Measurements from ENCODE around the gene TRPC3. TPM values are rescaled to one million over a fixed set of nuclear protein-coding genes. Genes with fewer than 3 reads are reported as not detected.

Gene TRPC3
- total and polyA plus RNA-seq, 2 of the 8 experiments (the other 6 are each of a cell fraction or from before 2014, with no cell fraction given): 0.37 to 0.41 TPM

DNA sequence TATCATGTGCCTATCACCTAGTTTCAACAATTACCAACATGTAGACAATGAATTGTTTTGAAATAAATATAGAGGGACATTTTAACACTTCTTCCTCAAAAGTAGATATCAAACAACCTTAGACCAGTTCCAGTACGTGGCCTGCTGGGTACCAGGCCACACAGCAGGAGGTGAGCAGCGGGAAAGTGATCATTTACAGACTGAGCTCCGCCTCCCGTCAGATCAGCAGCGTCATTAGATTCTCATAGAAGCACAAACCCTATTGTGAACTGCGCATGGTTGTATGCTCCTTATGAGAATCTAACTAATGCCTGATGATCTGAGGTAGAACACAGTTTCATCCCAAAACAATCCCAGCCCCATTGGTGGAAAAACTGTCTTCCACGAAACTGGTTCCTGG, 88.1 kb downstream of the TRPC3 start:
- Histone ChIP-seq H3K4me3 (ENCODE audit: extremely low read depth in 1 of 4, insufficient read depth in 2 of 4, low read depth in 3 of 4, low read length in 4 of 4) (no peak overlapping the region), H3K23ac (ENCODE audit: insufficient read length) (no peak overlapping the region), H3K9me3 (ENCODE audit: insufficient read depth in 2 of 2, low read depth in 1 of 2, low read length in 1 of 2) (no peaks in the 10 kb centered on the region), H2BK5ac (ENCODE audit: low read depth, low read length) (no peak overlapping the region), H2AFZ (ENCODE audit: low read length) (no peak overlapping the region), H3K18ac (ENCODE audit: extremely low read depth, low read length) (no peak overlapping the region), H2BK15ac (ENCODE audit: low read length) (no peak overlapping the region), H4K20me1 (replicated peaks in 1 of 2; ENCODE audit: control insufficient read depth in 1 of 2, insufficient read depth in 2 of 2, low read length in 2 of 2) (no peaks in the 10 kb centered on the region), H2BK120ac (replicated peaks; ENCODE audit: low read depth, low read length) (no peak overlapping the region), H4K5ac (ENCODE audit: insufficient read length, low read depth, low read length) (no peak overlapping the region), H3K56ac (replicated peaks; ENCODE audit: insufficient read length, low read depth, low read length) (no peak overlapping the region), H4K91ac (replicated peaks; ENCODE audit: insufficient read length, low read length) (no peak overlapping the region), H3K14ac (ENCODE audit: insufficient read length) (no peak overlapping the region), H4K8ac (ENCODE audit: extremely low read depth, insufficient read depth, low read length) (no peak overlapping the region), H3K27me3 (replicated peaks in 1 of 4; ENCODE audit: control insufficient read depth in 3 of 4, extremely low read depth in 1 of 4, insufficient read depth in 3 of 4, low read length in 3 of 4) (no peaks in the 10 kb centered on the region), H3K9ac (replicated peaks in 1 of 4; ENCODE audit: extremely low read depth in 1 of 4, low read depth in 3 of 4, low read length in 3 of 4) (no peak overlapping the region), H3K4me1 (replicated peaks in 1 of 4; ENCODE audit: control insufficient read depth in 3 of 4, insufficient read depth in 4 of 4, low read length in 3 of 4) (no peaks in the 10 kb centered on the region), H3K4ac (replicated peaks; ENCODE audit: insufficient read length, low read depth, low read length) (no peak overlapping the region), H3K27ac (ENCODE audit: low read depth, low read length) (no peak overlapping the region), H3K36me3 (ENCODE audit: control insufficient read depth in 2 of 4, insufficient read depth in 4 of 4, low read length in 3 of 4) (peaks cover 0 to 24% (median 2%) of the 10 kb centered on the region in 4 experiments; a peak in 2 of 8 replicates), H3K79me1 (ENCODE audit: low read depth, low read length) (no peaks in the 10 kb centered on the region), H2AK5ac (ENCODE audit: low read depth, low read length) (no peak overlapping the region), H3K4me2 (ENCODE audit: insufficient read depth in 1 of 2, low read depth in 2 of 2, low read length in 2 of 2) (no peak overlapping the region), H3K79me2 (ENCODE audit: control insufficient read depth in 1 of 2, insufficient read depth in 2 of 2, low read length in 2 of 2) (no peaks in the 10 kb centered on the region), H2BK20ac (ENCODE audit: low read length) (no peak overlapping the region), H3K23me2 (ENCODE audit: low read depth, low read length) (no peaks in the 10 kb centered on the region), H2BK12ac (ENCODE audit: low read depth, low read length) (no peak overlapping the region)
- DNase-seq (ENCODE audit: low read depth in 1 of 2, low spot score in 2 of 2): no peak
- ChIA-PET CTCF (ENCODE audit: partially characterized antibody) (interaction anchor here (0.7 kb wide), 1 partner anchor 37 kb away, joined by 3 read pairs; no protein-coding TSS in a partner anchor), POLR2A (ENCODE audit: partially characterized antibody) (no interaction called here)
- FAIRE-seq: no peak
- WGBS, 2 experiments (ENCODE audit: extremely low coverage in 1 of 2, insufficient coverage in 1 of 2, insufficient read length in 1 of 2, insufficient replicate concordance in 2 of 2, low coverage in 1 of 2, low lambda C conversion rate in 2 of 2, missing lambda C conversion rate in 1 of 2): 77% methylated on average over 7 of the region's 7 CpGs; no CpG with 5 or more reads in 1 of the 2 experiments
- no peak for TF ChIP-seq POLR2A (IDR thresholded peaks at IDR 0.05; ENCODE audit: control extremely low read depth in 1 of 2, low read depth in 2 of 2, low read length in 2 of 2)
- no peak for TF ChIP-seq CBX8 (IDR thresholded peaks at IDR 0.05; ENCODE audit: borderline replicate concordance, low read depth, low read length)
- no peak for TF ChIP-seq RXRA (IDR thresholded peaks at IDR 0.05; ENCODE audit: insufficient read depth, low read depth, low read length)
- TF ChIP-seq KDM5A (IDR thresholded peaks at IDR 0.05; ENCODE audit: low read length): no peak
- no peak for TF ChIP-seq SAP30 (IDR thresholded peaks at IDR 0.05; ENCODE audit: insufficient read depth, insufficient replicate concordance, low read length)
- TF ChIP-seq, protein P1, sequence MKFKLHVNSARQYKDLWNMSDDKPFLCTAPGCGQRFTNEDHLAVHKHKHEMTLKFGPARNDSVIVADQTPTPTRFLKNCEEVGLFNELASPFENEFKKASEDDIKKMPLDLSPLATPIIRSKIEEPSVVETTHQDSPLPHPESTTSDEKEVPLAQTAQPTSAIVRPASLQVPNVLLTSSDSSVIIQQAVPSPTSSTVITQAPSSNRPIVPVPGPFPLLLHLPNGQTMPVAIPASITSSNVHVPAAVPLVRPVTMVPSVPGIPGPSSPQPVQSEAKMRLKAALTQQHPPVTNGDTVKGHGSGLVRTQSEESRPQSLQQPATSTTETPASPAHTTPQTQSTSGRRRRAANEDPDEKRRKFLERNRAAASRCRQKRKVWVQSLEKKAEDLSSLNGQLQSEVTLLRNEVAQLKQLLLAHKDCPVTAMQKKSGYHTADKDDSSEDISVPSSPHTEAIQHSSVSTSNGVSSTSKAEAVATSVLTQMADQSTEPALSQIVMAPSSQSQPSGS (IDR thresholded peaks at IDR 0.05; ENCODE audit: low read length): no peak
- TF ChIP-seq TEAD4 (IDR thresholded peaks at IDR 0.05; ENCODE audit: low read depth, low read length): no peak
- no peak for TF ChIP-seq GTF2F1 (IDR thresholded peaks at IDR 0.05; ENCODE audit: borderline replicate concordance, low read depth, low read length)
- TF ChIP-seq ATF3 (IDR thresholded peaks at IDR 0.05; ENCODE audit: insufficient read depth, low read depth, low read length): no peak
- no peak for TF ChIP-seq JUN (IDR thresholded peaks at IDR 0.05; ENCODE audit: low read depth, low read length)
- no peak for TF ChIP-seq EP300 (IDR thresholded peaks at IDR 0.05; ENCODE audit: borderline replicate concordance in 1 of 2, low read depth in 2 of 2, low read length in 2 of 2)
- TF ChIP-seq SIRT6 (IDR thresholded peaks at IDR 0.05; ENCODE audit: low read length): no peak
- TF ChIP-seq SP1 (IDR thresholded peaks at IDR 0.05; ENCODE audit: low read depth, low read length): no peak
